Measurements from ENCODE around the gene IMMP2L. TPM values are rescaled to one million over a fixed set of nuclear protein-coding genes. Genes with fewer than 3 reads are reported as not detected.

Gene IMMP2L
- total and polyA plus RNA-seq, 2 of the 13 experiments (the other 11 are each of a cell fraction or from before 2014, with no cell fraction given) = 7.8 to 16.9 TPM

GRCh38 chr7:111173990-111174389 is 388.3 kb downstream of the IMMP2L start:
- intact Hi-C loops (cut with micrococcal nuclease; ENCODE audit: unreplicated experiment) (no loop called here), in situ Hi-C loops (cut with HindIII; ENCODE audit: extremely low pct_ligation_motif_present, low pct_unique_long_range_greater_than_20kb) (no loop called here)
- no peak for ATAC-seq
- no peak overlapping the region for H3K4me3 ChIP-seq (replicated peaks in 1 of 3; ENCODE audit: insufficient read depth in 1 of 3, low read depth in 2 of 3, low read length in 3 of 3)
- no peak for DNase-seq (ENCODE audit: low spot score)
- H3K27me3 ChIP-seq (ENCODE audit: control insufficient read depth in 1 of 2, insufficient read depth in 2 of 2, low read length in 2 of 2) = no peaks in the 10 kb centered on the region; a peak in 1 of 5 replicates
- no peaks in the 10 kb centered on the region for H3K36me3 ChIP-seq (replicated peaks in 1 of 2; ENCODE audit: control insufficient read depth in 1 of 2, insufficient read depth in 2 of 2, low read length in 2 of 2)
- H3K79me2 ChIP-seq (ENCODE audit: insufficient read depth, low read length) = no peaks in the 10 kb centered on the region
- 66% methylated on average over 2 of the region's 2 CpGs for WGBS (ENCODE audit: low lambda C conversion rate)
- H3K4me2 ChIP-seq (ENCODE audit: low read depth, low read length) = no peak overlapping the region
- H3K4me1 ChIP-seq (ENCODE audit: insufficient read depth, low read length) = no peaks in the 10 kb centered on the region
- no peaks in the 10 kb centered on the region for H4K20me1 ChIP-seq (ENCODE audit: insufficient read depth, low read length)
- CTCF ChIA-PET (ENCODE audit: low intra/inter-chr PET ratio, low total read pairs) = no interaction called here
- H2AFZ ChIP-seq (ENCODE audit: low read length) = no peak overlapping the region
- H3K9ac ChIP-seq (ENCODE audit: insufficient read depth, low read depth, low read length) = no peak overlapping the region
- no peak overlapping the region for H3K27ac ChIP-seq (ENCODE audit: extremely low read length, insufficient read depth, low read length)
- no TSS peak for BruUV-seq (replicated peaks)
- FAIRE-seq = no peak
- TF ChIP-seq ZNF143 (CRISPR knock-in tag; IDR thresholded peaks at IDR 0.05) (no peak), ZBTB43 (CRISPR knock-in tag; conservative IDR thresholded peaks at IDR 0.05) (no peak), HOXA7 (CRISPR knock-in tag; IDR thresholded peaks at IDR 0.05) (no peak), RELA (CRISPR knock-in tag; IDR thresholded peaks at IDR 0.05) (no peak), MYPOP (CRISPR knock-in tag; IDR thresholded peaks at IDR 0.05) (no peak), WIZ (CRISPR knock-in tag; IDR thresholded peaks at IDR 0.05) (no peak)
- POLR2A ChIA-PET = no interaction called here
- no peaks in the 10 kb centered on the region for H3K9me3 ChIP-seq (ENCODE audit: low read length)

- no peaks in the 10 kb centered on the region for H4K20me1 ChIP-seq (ENCODE audit: insufficient read depth, low read length)
- intact Hi-C loops (cut with micrococcal nuclease; ENCODE audit: unreplicated experiment) (no loop called here), in situ Hi-C loops (cut with HindIII; ENCODE audit: extremely low pct_ligation_motif_present, low pct_unique_long_range_greater_than_20kb) (no loop called here)
- no peaks in the 10 kb centered on the region for H3K36me3 ChIP-seq (replicated peaks in 1 of 2; ENCODE audit: control insufficient read depth in 1 of 2, insufficient read depth in 2 of 2, low read length in 2 of 2)
- DNase-seq (ENCODE audit: low spot score) (no peak), ATAC-seq (no peak), FAIRE-seq (no peak)
- no TSS peak for BruUV-seq (replicated peaks)
- no peak overlapping the region for H3K4me2 ChIP-seq (ENCODE audit: low read depth, low read length)
- WGBS (ENCODE audit: low lambda C conversion rate) = 71% methylated on average over 2 of the region's 2 CpGs
- no peaks in the 10 kb centered on the region for H3K4me1 ChIP-seq (ENCODE audit: insufficient read depth, low read length)
- no peak overlapping the region for H3K27ac ChIP-seq (ENCODE audit: extremely low read length, insufficient read depth, low read length)
- no peaks in the 10 kb centered on the region; a peak in 1 of 5 replicates for H3K27me3 ChIP-seq (ENCODE audit: control insufficient read depth in 1 of 2, insufficient read depth in 2 of 2, low read length in 2 of 2)
- H3K79me2 ChIP-seq (ENCODE audit: insufficient read depth, low read length) = no peaks in the 10 kb centered on the region
- no peak overlapping the region for H2AFZ ChIP-seq (ENCODE audit: low read length)
- no peak overlapping the region for H3K9ac ChIP-seq (ENCODE audit: insufficient read depth, low read depth, low read length)
- ChIA-PET CTCF (ENCODE audit: low intra/inter-chr PET ratio, low total read pairs) (no interaction called here), POLR2A (no interaction called here)
- no peaks in the 10 kb centered on the region for H3K9me3 ChIP-seq (ENCODE audit: low read length)
- H3K4me3 ChIP-seq (replicated peaks in 1 of 3; ENCODE audit: insufficient read depth in 1 of 3, low read depth in 2 of 3, low read length in 3 of 3) = no peak overlapping the region
- no peak for TF ChIP-seq ZNF468 (CRISPR knock-in tag; IDR thresholded peaks at IDR 0.05)
- TF ChIP-seq ZFYVE20 (CRISPR knock-in tag; IDR thresholded peaks at IDR 0.05; ENCODE audit: borderline replicate concordance, low read depth) = no peak
- TF ChIP-seq CHD4 (IDR thresholded peaks at IDR 0.05; ENCODE audit: borderline replicate concordance, low read length) = no peak
- no peak for TF ChIP-seq PRDM15 (CRISPR knock-in tag; IDR thresholded peaks at IDR 0.05)
- TF ChIP-seq ZKSCAN1 (IDR thresholded peaks at IDR 0.05; ENCODE audit: low read length) = no peak
- no peak for TF ChIP-seq ZC3H4 (CRISPR knock-in tag; IDR thresholded peaks at IDR 0.05; ENCODE audit: borderline replicate concordance)
- TF ChIP-seq PCBP1 (IDR thresholded peaks at IDR 0.05; ENCODE audit: borderline replicate concordance, low read depth, low read length) = no peak
Measured at GRCh38 chr7:111173528-111173927, 388.8 kb downstream of the IMMP2L start.

All from HepG2 (cell line).